A673 (cell line): ENCODE measurements around the gene PHKB. TPM values are rescaled to one million over a fixed set of nuclear protein-coding genes. Genes with fewer than 3 reads are reported as not detected.

Experiments
- BruUV-seq: library from RNA; stranded (reverse); fragments of 400-500 nt; replicated peaks from 2 replicates; lab custom pipeline; 2021; lab: Mats Ljungman, UMichigan
- CTCF ChIA-PET: fragments of 300-600 bp; sonication (Branson Sonifier 250); formaldehyde crosslinking; loops from one replicate; lab custom pipeline; 2022; ENCODE audit warnings: antibody characterized with exemption; lab: Charles Lee
- POLR2A ChIA-PET: fragments of 300-600 bp; sonication (Branson Sonifier 250); formaldehyde crosslinking; loops from one replicate; lab custom pipeline; 2022; ENCODE audit warnings: antibody characterized with exemption; ENCODE audit not compliant: low non-redundant PET; lab: Charles Lee
- DNase-seq: peaks from one replicate; pipeline ENCODE4 v3.0.0-alpha.2; 2015; ENCODE audit warnings: low spot score
- H3K27ac ChIP-seq: fragments of 200-600 bp; sonication (generic); 2 replicates; pipeline ENCODE4 v1.5.1; 2016; ENCODE audit warnings: mixed run types, low read depth, mild to moderate bottlenecking, mixed read lengths, antibody characterized with exemption, low read length; ENCODE audit not compliant: poor library complexity, severe bottlenecking
- H3K27me3 ChIP-seq: fragments of 200-600 bp; sonication (generic); replicated peaks from 2 replicates; pipeline ENCODE4 v1.6.1; 2017; ENCODE audit warnings: mixed run types, low read depth, mild to moderate bottlenecking, mixed read lengths, antibody characterized with exemption, low read length; ENCODE audit not compliant: insufficient read depth, poor library complexity
- H3K36me3 ChIP-seq: fragments of 200-600 bp; sonication (generic); 2 replicates; pipeline ENCODE4 v1.6.1; 2016; ENCODE audit warnings: mixed run types, mild to moderate bottlenecking, mixed read lengths, antibody characterized with exemption, low read length; ENCODE audit not compliant: insufficient read depth, poor library complexity, severe bottlenecking
- H3K4me1 ChIP-seq: fragments of 200-600 bp; sonication (generic); 2 replicates; pipeline ENCODE4 v1.6.1; 2017; ENCODE audit warnings: mixed run types, mild to moderate bottlenecking, mixed read lengths, antibody characterized with exemption, low read length; ENCODE audit not compliant: insufficient read depth, poor library complexity, severe bottlenecking
- H3K4me3 ChIP-seq: fragments of 200-600 bp; sonication (generic); 2 replicates; pipeline ENCODE4 v1.5.1; 2016; ENCODE audit warnings: low read depth, mixed run types, mild to moderate bottlenecking, mixed read lengths, low read length; ENCODE audit not compliant: poor library complexity, severe bottlenecking
- H3K9me3 ChIP-seq: fragments of 200-600 bp; sonication (generic); 2 replicates; pipeline ENCODE4 v1.6.1; 2016; ENCODE audit warnings: mixed run types, low read depth, mild to moderate bottlenecking, mixed read lengths, antibody characterized with exemption, low read length; ENCODE audit not compliant: poor library complexity, severe bottlenecking
- EZH2 ChIP-seq: fragments of 200-600 bp; sonication (generic); IDR thresholded peaks from 2 replicates; pipeline ENCODE4 v1.6.1; 2017; ENCODE audit warnings: borderline replicate concordance, low read depth, mild to moderate bottlenecking, mixed read lengths, antibody characterized with exemption, low read length; ENCODE audit not compliant: poor library complexity, severe bottlenecking
- intact Hi-C: fragments of 100-400 bp; cut with micrococcal nuclease; formaldehyde crosslinking; loops from one replicate; pipeline ENCODE4 v1.10.0; 2022; ENCODE audit not compliant: unreplicated experiment
- total RNA-seq: library from RNA; stranded (reverse); gene quantifications from 2 replicates; pipeline ENCODE4 v1.2.3, GENCODE V29; 2021
- TF ChIP-seq, protein P1 (sequence below): fragments of 300-800, 200-600 bp; sonication (generic); conservative IDR thresholded peaks from 2 replicates; pipeline ENCODE4 v1.5.1; 2017; ENCODE audit warnings: low read depth, mild to moderate bottlenecking, antibody characterized with exemption, low read length, moderate library complexity, mixed read lengths

The PHKB gene
- total RNA-seq, 1 experiment from 2014 or later: 50.6 TPM

DNA sequence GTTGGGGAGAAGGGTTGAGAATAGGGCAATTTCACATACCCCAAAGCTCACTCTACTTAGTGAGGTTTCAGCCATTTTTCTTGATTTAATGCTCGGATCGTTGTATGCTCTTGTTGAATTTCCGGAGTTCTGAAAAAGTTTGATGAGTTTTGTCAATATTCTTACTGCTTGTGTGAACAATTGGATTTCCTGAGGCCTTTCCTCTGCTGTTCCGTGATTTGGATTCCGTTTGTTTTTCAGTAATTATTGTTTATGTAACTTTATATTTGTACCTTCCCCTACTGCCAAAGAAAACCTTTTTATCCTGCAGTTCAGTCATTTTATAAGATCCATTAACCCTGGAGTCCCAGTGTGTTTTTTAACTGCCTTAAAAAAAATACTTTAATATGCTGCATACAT lies 62.9 kb downstream of the PHKB start:
- Histone ChIP-seq H3K36me3 (no peaks in the 10 kb centered on the region), H3K4me1 (no peaks in the 10 kb centered on the region), H3K9me3 (no peaks in the 10 kb centered on the region), H3K27ac (no peak overlapping the region), H3K27me3 (no peaks in the 10 kb centered on the region), H3K4me3 (no peak overlapping the region)
- TF ChIP-seq EZH2: no peak
- TF ChIP-seq, protein P1, sequence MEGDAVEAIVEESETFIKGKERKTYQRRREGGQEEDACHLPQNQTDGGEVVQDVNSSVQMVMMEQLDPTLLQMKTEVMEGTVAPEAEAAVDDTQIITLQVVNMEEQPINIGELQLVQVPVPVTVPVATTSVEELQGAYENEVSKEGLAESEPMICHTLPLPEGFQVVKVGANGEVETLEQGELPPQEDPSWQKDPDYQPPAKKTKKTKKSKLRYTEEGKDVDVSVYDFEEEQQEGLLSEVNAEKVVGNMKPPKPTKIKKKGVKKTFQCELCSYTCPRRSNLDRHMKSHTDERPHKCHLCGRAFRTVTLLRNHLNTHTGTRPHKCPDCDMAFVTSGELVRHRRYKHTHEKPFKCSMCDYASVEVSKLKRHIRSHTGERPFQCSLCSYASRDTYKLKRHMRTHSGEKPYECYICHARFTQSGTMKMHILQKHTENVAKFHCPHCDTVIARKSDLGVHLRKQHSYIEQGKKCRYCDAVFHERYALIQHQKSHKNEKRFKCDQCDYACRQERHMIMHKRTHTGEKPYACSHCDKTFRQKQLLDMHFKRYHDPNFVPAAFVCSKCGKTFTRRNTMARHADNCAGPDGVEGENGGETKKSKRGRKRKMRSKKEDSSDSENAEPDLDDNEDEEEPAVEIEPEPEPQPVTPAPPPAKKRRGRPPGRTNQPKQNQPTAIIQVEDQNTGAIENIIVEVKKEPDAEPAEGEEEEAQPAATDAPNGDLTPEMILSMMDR: no peak
- no TSS peak for BruUV-seq
- intact Hi-C loops: no loop called here
- CTCF ChIA-PET: no interaction called here
- no peak for DNase-seq
- POLR2A ChIA-PET: no interaction called here

DNA sequence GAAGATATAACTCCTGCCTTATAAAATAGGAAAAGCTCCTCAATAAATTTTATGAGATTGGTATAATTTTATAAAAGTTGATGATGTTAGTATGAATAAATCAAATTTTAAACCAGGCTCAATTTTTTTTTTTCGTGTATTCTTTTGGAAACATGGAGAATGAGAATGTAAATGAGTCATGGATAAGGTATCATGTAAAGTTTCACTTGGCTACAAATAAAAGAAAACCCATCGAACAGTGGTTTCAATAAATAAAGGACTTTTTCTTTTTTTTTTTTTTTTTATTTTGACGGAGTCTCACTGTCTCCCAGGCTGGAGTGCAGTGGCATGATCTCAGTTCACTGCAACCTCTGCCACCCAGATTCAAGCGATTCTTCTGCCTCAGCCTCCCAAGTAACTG lies 67.3 kb downstream of the PHKB start:
- Histone ChIP-seq H3K4me3 (no peak overlapping the region), H3K9me3 (no peaks in the 10 kb centered on the region), H3K27me3 (no peaks in the 10 kb centered on the region), H3K4me1 (no peaks in the 10 kb centered on the region), H3K36me3 (no peaks in the 10 kb centered on the region), H3K27ac (no peak overlapping the region)
- DNase-seq: no peak
- intact Hi-C loops: no loop called here
- POLR2A ChIA-PET: no interaction called here
- BruUV-seq: no TSS peak
- TF ChIP-seq EZH2: no peak
- TF ChIP-seq, protein P1: no peak
- CTCF ChIA-PET: interaction anchor here (0.6 kb wide), 1 partner anchor 491 kb away, joined by 4 read pairs; no protein-coding TSS in a partner anchor

DNA sequence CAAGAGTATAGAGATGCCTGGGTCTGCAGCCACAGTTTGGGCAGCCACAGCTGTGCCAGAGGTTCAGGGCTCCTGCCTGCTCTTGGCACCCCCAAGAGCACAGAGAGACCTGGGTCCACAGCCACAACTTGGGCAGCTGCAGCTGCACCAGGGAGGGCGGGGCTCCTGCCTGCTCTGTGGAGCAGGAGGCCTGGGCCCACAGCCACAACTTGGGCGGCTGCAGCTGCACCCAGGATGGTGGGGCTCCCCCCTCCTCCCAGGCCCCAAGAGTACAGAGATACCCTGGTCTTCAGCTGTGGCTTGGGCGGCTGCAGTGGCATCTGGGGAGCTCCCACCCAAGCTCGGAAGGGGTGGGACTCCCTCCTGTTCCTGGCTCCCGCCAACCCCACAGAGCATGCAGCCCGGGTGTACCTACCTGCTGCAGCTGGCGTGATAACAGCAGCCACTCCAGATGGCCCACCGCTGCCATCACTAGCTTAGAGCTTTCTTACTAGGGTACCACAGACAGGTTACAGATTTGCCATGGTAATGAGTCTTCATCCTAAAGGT lies 72.7 kb downstream of the PHKB start:
- no TSS peak for BruUV-seq
- POLR2A ChIA-PET: no interaction called here
- Histone ChIP-seq H3K27ac (no peak overlapping the region), H3K27me3 (no peaks in the 10 kb centered on the region), H3K4me3 (no peak overlapping the region), H3K36me3 (no peaks in the 10 kb centered on the region), H3K4me1 (peaks cover 6% of the 10 kb centered on the region), H3K9me3 (no peaks in the 10 kb centered on the region)
- CTCF ChIA-PET: no interaction called here
- DNase-seq: no peak
- TF ChIP-seq EZH2: no peak
- TF ChIP-seq, protein P1: no peak
- intact Hi-C loops: no loop called here
